Retinal pigment epithelial cell (primary cell): ENCODE measurements around the gene KRT82.

Experiments
- DNase-seq: peaks from one replicate; pipeline ENCODE4 v3.0.0-alpha.2; 2010; ENCODE audit warnings: low read depth
- H3K4me3 ChIP-seq: 2 replicates; pipeline ENCODE4 v1.5.1; 2011; ENCODE audit warnings: mild to moderate bottlenecking, low read length, control low read depth, moderate library complexity
- TF ChIP-seq, protein P1 (sequence below): conservative IDR thresholded peaks from 2 replicates; pipeline ENCODE4 v1.5.1; 2011; ENCODE audit warnings: low read depth, low read length, control low read depth, inconsistent platforms

The KRT82 gene

DNA sequence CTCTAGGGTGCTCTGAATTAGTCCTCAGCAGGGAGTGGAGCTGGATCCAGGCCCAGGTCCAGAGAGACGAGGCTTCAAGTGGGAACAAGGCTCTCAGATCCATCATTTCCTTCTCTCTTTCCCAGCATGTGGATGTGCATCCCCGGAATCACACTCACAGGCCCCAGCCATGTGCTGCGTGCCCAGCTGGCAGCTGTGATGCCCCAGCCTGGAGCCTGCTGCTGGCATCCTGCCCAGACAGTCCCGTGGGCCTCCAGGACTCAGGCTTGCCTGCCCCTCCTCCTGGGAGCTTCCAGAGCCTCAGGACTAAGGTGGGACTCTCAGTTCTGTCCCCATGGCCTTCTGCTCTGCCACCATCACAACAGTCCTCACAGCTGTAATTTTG is 14.5 kb downstream of the KRT82 start:
- TF ChIP-seq, protein P1, sequence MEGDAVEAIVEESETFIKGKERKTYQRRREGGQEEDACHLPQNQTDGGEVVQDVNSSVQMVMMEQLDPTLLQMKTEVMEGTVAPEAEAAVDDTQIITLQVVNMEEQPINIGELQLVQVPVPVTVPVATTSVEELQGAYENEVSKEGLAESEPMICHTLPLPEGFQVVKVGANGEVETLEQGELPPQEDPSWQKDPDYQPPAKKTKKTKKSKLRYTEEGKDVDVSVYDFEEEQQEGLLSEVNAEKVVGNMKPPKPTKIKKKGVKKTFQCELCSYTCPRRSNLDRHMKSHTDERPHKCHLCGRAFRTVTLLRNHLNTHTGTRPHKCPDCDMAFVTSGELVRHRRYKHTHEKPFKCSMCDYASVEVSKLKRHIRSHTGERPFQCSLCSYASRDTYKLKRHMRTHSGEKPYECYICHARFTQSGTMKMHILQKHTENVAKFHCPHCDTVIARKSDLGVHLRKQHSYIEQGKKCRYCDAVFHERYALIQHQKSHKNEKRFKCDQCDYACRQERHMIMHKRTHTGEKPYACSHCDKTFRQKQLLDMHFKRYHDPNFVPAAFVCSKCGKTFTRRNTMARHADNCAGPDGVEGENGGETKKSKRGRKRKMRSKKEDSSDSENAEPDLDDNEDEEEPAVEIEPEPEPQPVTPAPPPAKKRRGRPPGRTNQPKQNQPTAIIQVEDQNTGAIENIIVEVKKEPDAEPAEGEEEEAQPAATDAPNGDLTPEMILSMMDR = no peak
- no peak overlapping the region for H3K4me3 ChIP-seq
- DNase-seq = peak; percentile 59

DNA sequence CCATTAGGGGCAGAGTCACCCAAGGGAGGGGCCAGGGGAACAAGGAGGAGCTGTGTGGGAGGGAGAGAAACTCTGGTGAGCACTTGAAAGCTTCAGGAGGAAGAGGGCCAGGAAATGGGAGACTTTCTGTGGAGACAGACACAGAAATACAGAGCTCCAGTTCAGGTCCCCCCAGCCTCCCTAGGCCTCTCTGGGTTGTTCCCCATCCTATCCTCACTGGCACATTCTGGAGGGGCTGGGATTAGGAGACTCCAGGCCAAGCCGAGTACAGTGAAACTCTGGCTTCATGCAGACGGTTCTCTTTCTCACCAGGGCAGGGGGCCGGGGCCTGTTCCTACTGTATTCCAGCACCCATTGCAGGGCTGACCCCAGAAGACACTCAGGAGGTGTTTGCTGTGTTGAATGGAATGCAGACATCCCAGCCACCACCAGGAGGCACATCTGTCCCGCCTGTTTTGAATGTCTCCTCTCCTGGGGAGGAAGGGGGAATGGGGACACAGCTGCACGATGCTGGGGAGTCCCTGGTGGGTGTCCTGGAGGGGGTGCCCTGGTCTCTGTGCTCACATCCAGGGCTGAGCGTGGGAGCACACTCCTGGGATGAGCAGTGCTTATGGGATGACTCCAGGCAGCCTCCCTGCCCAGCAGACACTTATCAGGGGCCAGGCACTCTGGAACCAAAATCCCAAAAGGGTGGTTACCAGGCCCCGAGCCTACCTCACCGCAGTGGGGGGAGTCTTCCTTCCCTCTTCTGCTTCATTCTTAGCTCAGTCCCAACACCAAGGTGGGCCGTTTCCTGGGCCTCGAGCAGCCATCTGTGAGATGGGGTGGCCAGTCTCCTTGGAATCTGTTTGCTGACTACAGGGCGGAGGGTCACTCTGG is 15.2 kb downstream of the KRT82 start:
- no peak for DNase-seq
- H3K4me3 ChIP-seq = no peak overlapping the region
- TF ChIP-seq, protein P1 = peak; percentile 59

DNA sequence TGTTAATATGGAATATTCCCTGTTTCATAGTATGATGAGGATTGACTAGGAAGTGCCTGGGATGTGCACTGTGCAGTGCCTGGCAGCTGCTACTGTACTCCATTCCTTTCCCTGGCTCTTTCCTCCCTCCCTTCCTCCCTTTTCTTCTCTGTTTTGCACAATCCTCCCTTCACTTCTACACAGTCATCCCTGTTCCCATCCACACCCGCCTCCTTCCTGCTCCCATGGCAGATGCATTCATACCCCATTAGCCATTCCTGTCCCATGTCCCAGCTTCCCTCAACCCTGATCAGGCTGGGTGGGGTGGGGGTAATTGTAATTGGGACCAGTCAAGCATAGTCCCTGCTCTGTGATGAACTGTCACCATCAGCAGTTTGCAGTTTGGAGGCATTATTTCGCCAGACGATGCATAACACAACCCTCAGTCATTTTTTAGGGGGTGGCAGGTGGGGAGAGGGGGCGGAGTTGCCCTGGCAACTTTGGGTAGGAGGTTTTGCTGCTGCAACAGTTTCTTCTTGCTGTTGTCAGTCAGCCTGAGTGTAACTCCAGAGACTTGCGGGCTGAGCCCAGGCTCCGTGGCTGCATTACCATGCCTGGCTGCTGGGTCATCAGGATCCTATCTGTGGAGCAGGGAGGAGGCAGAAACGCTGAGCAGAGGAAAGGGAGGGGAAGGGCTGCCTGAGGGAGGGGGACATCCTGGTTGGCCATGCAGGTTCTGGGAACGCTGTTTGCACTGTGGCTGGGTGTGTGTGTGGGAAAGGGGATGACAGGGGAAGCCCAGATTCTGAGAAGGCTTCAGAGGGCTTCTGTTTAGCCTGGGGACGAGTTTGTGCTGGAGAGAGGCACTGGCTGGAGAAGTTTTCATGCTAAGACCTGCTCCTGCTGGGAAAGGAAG is 16.6 kb downstream of the KRT82 start:
- H3K4me3 ChIP-seq = no peak overlapping the region
- TF ChIP-seq, protein P1 = no peak
- DNase-seq = no peak

DNA sequence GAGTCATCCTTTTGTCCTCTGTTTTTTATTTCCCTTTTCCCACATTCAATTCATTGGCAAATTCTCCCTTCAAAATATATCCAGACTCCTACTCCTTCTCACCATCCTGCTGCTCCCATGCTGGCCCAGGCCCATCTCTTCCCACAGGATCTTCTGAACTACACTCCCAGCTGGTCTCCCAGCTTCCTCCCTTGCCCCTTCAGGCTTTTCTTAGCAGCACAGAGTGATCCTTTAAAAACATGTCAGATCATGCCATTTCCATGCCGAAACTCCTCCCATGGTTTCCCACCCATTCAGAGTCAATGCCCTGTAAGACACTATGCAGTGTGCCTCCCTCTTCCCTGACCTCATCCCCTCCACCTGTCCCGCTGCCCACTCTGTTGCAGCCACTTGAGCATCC is 18.3 kb downstream of the KRT82 start:
- TF ChIP-seq, protein P1 = no peak
- no peak overlapping the region for H3K4me3 ChIP-seq

DNA sequence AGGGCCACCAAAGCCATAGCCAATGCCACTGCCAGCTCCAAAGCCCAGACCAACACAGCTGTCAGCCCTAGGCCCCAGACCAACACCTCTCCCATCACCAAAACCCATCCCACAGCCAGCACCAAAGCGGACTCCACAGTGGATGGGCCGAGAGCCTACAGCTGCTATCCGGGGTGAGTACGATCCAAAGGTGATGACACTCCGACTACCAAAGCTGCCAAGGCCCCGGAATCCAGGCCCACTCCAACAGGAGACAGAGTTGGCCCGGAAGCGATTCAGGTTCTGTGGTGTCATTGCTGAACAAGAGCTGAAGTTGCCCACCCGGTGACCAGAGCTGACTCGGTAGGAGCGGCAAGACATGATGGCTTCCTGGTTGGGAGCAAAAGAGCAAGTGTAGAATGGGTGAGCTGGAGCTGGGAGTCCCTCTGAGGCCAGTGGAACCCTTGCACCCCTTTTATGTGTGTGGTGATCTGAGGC is 20.9 kb downstream of the KRT82 start, which contains the start of gene KRT84:
Gene KRT84 (minus strand): TSS at position 427 of the 477 bp plus-strand sequence. CDS start 67 bp downstream, at position 360.
- H3K4me3 ChIP-seq = no peak within 1 kb of the TSS
- TF ChIP-seq, protein P1 = no peak

More for the DNA sequence above, 18.3 kb downstream of the KRT82 start:
- DNase-seq = no peak

DNA sequence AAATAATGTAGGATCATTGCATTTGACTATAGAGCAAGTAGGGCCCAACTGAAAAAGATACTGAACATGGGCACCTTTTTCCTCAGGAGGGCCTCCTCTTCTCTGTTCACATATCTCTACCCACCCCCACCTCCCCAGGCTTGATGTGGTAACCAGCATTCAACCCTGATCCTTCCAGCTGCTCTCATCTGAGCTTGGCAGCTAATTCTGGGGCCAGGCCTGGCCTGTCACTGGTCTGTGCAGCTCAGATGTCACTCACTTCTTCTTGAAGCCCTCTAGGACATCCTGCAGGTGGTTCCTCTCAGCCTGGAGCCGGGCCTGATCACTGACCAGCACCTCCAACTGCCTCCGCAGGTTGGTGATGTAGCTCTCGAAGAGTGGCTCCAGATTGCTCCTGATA is 22.8 kb downstream of the KRT82 start:
- H3K4me3 ChIP-seq = no peak overlapping the region
- TF ChIP-seq, protein P1 = no peak
- no peak for DNase-seq

More for the DNA sequence above, 20.9 kb downstream of the KRT82 start, which contains the start of gene KRT84:
- no peak for DNase-seq
